Astrocyte (in vitro differentiated cells and primary cell): ENCODE results near the gene CHAF1A.

ENCODE experiments used
- EZH2 ChIP-seq: IDR thresholded peaks from 2 replicates; pipeline ENCODE4 v1.6.1; 2012; ENCODE audit warnings: mild to moderate bottlenecking, low read length, inconsistent platforms; ENCODE audit not compliant: insufficient read depth
- TF ChIP-seq, protein P1 (sequence below): IDR thresholded peaks from 2 replicates; pipeline ENCODE4 v1.5.1; 2011; ENCODE audit warnings: low read depth, mild to moderate bottlenecking, inconsistent platforms, low read length, moderate library complexity; ENCODE audit not compliant: insufficient read depth

DNA sequence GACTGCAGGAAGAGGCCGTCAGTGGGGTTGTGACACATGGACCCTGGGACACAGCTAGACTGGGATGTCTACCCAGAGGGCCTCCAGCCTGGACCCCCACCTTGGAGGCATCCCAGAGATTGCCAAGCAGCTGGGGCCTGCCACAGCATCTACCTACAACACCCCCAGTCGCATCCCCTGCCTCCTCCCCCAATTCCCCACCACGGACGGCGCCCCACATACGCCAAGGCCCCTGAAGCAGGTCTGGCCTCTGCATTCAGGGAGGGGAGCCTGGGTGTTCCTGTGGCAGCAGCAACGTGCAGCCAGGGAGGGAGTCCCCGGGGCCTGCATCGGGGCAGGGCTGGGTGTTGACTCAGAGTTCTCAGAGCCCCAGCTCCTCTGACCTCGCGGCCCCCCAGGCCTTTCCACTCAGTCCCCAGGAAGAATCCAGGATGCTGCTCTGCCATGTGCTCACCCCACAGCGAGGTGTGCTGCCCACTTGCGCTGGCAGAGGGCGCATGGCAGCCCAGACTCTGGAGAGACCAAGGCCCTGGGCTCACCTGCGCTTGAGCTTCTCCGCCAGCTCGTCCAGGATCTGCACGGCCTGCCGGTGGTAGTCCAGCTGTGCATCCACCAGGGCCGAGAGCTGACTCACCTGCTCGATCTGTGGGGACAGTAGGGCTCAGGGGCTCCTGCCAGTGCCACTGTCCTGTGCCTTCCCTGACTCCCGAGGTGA is 39.5 kb upstream of the CHAF1A start:
- TF ChIP-seq, protein P1, sequence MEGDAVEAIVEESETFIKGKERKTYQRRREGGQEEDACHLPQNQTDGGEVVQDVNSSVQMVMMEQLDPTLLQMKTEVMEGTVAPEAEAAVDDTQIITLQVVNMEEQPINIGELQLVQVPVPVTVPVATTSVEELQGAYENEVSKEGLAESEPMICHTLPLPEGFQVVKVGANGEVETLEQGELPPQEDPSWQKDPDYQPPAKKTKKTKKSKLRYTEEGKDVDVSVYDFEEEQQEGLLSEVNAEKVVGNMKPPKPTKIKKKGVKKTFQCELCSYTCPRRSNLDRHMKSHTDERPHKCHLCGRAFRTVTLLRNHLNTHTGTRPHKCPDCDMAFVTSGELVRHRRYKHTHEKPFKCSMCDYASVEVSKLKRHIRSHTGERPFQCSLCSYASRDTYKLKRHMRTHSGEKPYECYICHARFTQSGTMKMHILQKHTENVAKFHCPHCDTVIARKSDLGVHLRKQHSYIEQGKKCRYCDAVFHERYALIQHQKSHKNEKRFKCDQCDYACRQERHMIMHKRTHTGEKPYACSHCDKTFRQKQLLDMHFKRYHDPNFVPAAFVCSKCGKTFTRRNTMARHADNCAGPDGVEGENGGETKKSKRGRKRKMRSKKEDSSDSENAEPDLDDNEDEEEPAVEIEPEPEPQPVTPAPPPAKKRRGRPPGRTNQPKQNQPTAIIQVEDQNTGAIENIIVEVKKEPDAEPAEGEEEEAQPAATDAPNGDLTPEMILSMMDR = no peak
- TF ChIP-seq EZH2 = no peak
